ENCODE measurements around the gene STAM2. TPM values are rescaled to one million over a fixed set of nuclear protein-coding genes. Genes with fewer than 3 reads are reported as not detected.

Gene STAM2
- total and polyA plus RNA-seq, 2 of the 13 experiments (the other 11 are each of a cell fraction or from before 2014, with no cell fraction given): 14.7 to 24.1 TPM

- TF ChIP-seq PRDM4 (CRISPR knock-in tag; IDR thresholded peaks at IDR 0.05; ENCODE audit: borderline replicate concordance) (0 out of 2 replicates have a peak, but pooled peaks have one; percentile 3), NR2C2 (CRISPR knock-in tag; IDR thresholded peaks at IDR 0.05; ENCODE audit: borderline replicate concordance) (peak; percentile 10; the same call in 1 of the 2 replicates), ZBTB1 (CRISPR knock-in tag; IDR thresholded peaks at IDR 0.05; ENCODE audit: borderline replicate concordance) (no peak), ZNF562 (CRISPR knock-in tag; IDR thresholded peaks at IDR 0.05; ENCODE audit: borderline replicate concordance) (no peak), SRF (IDR thresholded peaks at IDR 0.05; ENCODE audit: low read depth, low read length) (no peak), FUBP1 (CRISPR knock-in tag; IDR thresholded peaks at IDR 0.05; ENCODE audit: borderline replicate concordance) (no peak), HDAC6 (IDR thresholded peaks at IDR 0.05; ENCODE audit: low read depth, low read length) (no peak), ATF2 (CRISPR knock-in tag; IDR thresholded peaks at IDR 0.05) (no peak), FOXP1 (IDR thresholded peaks at IDR 0.05) (no peak), FOXP1 (CRISPR knock-in tag; IDR thresholded peaks at IDR 0.05) (no peak), PHB2 (IDR thresholded peaks at IDR 0.05; ENCODE audit: partially characterized antibody) (no peak), NFE2 (CRISPR knock-in tag; IDR thresholded peaks at IDR 0.05) (no peak), DNMT3B (CRISPR knock-in tag; conservative IDR thresholded peaks at IDR 0.05) (no peak), ZNF768 (CRISPR knock-in tag; IDR thresholded peaks at IDR 0.05) (no peak), MEF2D (CRISPR knock-in tag; IDR thresholded peaks at IDR 0.05) (no peak), ZBTB43 (CRISPR knock-in tag; conservative IDR thresholded peaks at IDR 0.05) (no peak; the same call in 1 of the 2 replicates), ZNF776 (CRISPR knock-in tag; IDR thresholded peaks at IDR 0.05) (no peak), ZNF24 (IDR thresholded peaks at IDR 0.05) (no peak; the same call in 1 of the 2 replicates)
- TF ChIP-seq, protein P1, sequence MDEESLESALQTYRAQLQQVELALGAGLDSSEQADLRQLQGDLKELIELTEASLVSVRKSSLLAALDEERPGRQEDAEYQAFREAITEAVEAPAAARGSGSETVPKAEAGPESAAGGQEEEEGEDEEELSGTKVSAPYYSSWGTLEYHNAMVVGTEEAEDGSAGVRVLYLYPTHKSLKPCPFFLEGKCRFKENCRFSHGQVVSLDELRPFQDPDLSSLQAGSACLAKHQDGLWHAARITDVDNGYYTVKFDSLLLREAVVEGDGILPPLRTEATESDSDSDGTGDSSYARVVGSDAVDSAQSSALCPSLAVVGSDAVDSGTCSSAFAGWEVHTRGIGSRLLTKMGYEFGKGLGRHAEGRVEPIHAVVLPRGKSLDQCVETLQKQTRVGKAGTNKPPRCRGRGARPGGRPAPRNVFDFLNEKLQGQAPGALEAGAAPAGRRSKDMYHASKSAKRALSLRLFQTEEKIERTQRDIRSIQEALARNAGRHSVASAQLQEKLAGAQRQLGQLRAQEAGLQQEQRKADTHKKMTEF (CRISPR knock-in tag; IDR thresholded peaks at IDR 0.05): no peak
- TF ChIP-seq, protein P2, sequence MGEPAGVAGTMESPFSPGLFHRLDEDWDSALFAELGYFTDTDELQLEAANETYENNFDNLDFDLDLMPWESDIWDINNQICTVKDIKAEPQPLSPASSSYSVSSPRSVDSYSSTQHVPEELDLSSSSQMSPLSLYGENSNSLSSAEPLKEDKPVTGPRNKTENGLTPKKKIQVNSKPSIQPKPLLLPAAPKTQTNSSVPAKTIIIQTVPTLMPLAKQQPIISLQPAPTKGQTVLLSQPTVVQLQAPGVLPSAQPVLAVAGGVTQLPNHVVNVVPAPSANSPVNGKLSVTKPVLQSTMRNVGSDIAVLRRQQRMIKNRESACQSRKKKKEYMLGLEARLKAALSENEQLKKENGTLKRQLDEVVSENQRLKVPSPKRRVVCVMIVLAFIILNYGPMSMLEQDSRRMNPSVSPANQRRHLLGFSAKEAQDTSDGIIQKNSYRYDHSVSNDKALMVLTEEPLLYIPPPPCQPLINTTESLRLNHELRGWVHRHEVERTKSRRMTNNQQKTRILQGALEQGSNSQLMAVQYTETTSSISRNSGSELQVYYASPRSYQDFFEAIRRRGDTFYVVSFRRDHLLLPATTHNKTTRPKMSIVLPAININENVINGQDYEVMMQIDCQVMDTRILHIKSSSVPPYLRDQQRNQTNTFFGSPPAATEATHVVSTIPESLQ (CRISPR knock-in tag; conservative IDR thresholded peaks at IDR 0.05): no peak
These were observed 651 bp upstream of the STAM2 start (continued) for GRCh38 chr2:152176113-152176714.
